Measurements from ENCODE around the gene KCNJ14.

DNA sequence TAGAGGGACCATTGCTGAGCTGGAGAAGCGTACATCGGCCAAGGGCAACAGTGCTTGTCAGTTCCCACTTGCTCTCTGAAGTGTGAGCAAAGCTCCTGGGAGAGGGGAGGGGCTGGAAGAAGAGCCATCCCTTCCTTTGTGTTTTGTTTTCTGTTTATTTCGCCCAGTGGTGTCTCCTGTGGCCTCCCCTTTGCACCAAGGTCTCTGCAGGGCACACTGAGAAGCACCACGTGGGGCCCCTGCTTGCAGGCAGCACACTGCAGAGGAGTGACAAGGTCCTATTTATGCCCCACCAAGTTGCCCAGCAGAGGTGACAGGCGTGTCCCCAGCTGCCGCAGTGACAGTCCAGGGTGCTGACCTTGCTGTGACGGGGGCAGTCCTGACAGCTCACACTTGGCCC lies 38.0 kb upstream of the KCNJ14 start:
- no peak for TF ChIP-seq POLR2A (IDR thresholded peaks at IDR 0.05; ENCODE audit: low read length)
- TF ChIP-seq GATA1 (IDR thresholded peaks at IDR 0.05; ENCODE audit: low read depth, low read length) = no peak
